Measurements from ENCODE around the gene CCL8.
"Not testable (repeated sequence)": the region's sequence is repeated elsewhere in the genome, so short reads cannot be mapped to it uniquely, and the experiment has no call there.

The CCL8 gene

DNA sequence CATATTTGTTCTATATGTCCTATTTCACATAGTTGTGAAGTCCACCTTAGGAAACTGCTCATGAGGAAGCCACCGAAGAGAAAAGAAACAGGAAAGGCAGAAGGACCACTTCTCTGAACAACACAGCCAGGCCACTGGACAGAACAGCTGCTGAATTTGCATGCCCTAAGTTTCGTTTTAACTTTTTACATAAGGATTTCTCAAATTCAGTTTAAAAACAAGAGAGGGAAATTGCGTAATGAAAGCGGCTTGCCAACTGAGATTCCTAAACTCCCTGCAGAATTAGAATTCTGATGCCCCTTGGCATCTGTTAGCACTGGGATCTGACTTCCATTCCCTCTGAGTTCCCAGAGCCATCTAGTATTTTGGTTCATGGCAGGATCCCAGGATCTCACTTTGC, 5.0 kb upstream of the CCL8 start:
- DNase-seq (ENCODE audit: low read depth in 3 of 3) = no peak

DNA sequence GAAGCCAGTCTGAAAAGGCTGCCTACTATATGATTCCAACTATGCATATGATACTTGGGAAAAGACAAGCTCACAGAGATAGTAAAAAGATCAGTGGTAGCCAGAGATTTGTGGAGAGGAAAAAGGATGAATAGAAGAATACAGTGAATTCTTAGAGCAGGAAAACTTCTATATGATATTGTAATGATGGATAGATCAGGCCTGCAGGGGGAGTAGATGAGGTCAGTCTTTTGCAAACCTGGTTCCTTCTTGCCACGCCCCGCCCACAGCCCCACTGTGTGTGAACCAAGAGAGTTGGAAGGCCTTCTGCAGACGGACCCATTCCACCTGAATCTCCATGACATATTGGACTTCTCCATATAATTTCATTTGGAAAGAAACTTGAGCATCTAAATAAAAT, 761 bp upstream of the CCL8 start:
- peak in 1 of 3 experiments; percentile 3 for DNase-seq (ENCODE audit: low read depth in 3 of 3)

DNA sequence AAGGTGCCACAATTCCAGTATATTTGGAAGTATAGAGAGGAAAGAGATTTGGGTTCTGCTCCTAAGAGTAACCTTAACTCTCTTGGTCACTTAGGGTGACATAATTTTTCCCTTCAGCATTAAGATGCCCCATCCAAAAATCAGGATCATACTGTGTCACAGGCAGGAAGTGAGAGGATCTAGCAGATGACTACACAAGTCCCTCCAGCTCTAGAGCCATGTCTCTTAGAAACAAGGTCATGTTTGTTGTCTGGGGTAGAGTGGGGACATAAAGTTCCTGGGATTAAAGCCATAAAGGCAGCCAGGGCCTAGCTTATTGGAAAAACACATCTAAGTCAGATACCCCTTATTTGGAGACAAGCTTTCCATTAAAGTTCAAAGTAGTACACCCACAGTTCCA, 2.7 kb downstream of the CCL8 start:
- DNase-seq (ENCODE audit: low read depth in 3 of 3) = no peak

DNA sequence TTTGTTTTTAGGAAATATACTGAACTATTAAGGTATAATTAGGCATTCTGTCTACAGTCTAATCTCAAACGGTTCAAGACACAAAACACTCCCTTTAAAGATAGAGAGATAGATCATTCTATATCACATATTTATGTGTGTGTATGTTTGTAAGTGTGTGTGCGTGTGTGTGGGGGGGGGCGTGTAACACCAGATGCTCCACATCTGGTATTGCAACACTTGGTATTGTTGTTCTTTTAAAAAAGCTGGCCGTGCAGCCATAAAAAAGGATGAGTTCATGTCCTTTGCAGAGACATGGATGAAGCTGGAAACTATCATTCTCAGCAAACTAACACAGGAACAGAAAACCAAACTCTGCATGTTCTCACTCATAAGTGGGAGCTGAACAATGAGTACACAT, 8.3 kb downstream of the CCL8 start:
- not testable (repeated sequence) for DNase-seq (ENCODE audit: low read depth in 3 of 3)

DNA sequence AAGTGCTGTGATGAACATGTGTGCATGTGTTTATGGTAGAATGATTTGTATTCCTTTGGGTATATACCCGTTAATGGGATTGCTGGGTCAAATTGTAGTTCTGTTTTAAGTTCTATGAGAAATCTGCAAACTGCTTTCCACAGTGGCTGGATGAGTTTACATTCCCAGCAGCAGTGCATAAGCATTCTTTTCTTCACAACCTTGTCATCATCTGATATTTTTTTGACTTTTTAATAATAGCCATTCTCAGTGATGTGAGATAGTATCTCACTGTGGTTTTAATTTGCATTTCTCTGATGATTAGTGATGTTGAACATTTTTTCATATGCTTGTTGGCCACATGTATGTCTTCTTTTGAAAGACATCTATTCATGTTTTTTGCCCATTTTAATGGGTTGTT, 18.5 kb downstream of the CCL8 start:
- DNase-seq (ENCODE audit: low read depth in 3 of 3) = no peak

DNA sequence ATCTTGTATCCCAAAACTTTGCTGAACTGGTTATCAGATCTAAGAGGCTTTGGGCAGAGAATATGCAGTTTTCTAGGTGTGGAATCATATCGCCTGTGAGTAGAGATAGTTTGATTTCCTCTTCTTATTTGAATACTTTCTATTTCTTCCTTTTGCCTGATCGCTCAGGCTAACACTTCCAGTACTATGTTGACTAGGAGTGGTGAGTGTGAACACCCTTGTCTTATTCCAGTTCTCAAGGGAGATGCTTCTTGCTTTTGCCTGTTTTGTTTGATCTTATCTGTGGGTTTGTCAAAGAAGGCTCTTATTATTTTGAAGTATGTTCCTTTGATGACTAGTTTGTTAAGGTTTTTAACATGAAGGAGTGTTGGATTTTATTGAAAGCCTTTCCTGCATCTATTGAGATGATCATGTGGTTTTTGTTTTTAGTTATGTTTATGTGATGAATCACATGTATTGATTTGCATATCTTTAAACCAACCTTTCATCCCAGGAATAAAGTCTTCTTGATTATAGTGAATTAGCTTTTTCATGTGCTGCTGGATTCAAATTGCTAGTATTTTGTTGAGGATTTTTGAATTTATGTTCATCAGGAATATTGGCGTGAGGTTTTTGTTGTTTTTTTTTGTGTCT, 20.0 kb downstream of the CCL8 start:
- no peak for DNase-seq (ENCODE audit: low read depth in 3 of 3)

DNA sequence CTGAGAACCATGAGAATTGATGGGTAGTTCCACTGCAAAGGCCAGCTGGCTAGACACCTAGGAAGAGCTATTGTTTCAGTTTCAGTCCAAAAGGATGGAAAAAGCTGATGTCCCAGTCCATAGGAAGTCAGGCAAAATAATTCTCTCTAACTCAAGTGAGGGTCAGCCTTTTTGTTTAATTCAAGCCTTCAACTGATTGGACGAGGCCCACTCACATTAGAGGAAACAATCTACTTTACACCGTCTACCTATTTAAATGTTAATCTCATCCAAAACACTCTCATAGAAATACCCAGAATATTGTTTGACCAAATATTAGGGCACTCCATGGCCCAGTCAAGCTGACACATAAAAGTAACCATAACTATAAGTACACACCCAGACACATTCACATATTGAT, 22.7 kb downstream of the CCL8 start:
- no peak for DNase-seq (ENCODE audit: low read depth in 3 of 3)

DNA sequence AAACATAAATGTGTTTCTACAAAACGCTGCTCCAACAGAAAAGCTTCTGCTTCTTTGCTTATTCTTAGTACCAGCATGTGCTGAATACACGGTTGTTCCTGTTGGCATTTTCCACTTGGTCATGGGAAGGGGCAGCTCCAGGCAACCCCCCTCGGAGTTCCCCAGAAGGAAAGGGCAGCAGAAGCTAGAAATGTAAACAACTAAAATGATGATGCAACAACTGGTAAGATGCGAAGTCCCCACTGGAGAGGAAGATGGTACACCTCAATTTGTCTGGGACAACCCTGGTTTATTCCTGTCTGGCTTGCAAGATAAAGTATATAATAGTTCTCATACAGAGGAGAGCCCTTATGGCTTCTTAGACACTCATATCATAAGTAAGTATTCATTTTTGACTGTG, 27.8 kb downstream of the CCL8 start:
- DNase-seq (ENCODE audit: low read depth in 3 of 3) = no peak

DNA sequence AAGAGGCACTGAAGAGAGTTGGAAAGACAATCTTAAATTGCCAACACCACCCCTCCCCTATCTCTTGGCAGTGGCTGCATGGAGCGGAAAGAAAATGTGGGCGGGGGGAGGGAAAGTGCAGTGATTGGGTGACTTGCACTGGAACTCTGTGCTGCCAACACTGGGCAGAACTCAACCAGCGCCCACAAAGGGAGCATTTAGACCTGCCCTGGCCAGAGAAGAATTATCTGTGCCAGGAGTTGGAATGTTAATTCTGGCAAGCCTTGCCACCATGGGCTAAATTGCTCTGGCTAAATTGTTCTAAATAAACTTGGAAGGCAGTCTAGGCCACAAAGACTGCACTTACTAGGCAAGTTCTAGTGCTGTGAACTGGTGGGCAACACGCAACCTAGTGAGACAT, 30.5 kb downstream of the CCL8 start:
- no peak for DNase-seq (ENCODE audit: low read depth in 3 of 3)

DNA sequence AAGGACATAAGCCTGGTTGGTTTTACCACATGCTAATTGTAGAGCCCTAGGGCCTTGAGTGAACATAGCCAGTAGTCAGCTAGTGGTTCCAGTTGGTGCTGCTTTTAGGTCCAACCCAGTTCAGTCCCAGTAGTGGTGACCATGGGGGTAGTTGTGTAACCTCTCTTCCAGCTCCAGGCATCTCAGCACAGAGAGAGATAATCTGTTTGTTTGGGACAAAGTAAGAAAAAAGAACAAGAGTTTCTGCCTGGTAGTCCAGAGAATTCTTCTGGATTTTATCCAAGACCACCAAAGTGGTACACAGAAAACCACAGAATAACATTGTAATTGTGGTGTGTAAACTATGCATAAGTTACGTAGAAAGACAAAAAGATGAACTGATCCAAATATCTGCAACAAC, 31.9 kb downstream of the CCL8 start:
- no peak for DNase-seq (ENCODE audit: low read depth in 3 of 3)

DNA sequence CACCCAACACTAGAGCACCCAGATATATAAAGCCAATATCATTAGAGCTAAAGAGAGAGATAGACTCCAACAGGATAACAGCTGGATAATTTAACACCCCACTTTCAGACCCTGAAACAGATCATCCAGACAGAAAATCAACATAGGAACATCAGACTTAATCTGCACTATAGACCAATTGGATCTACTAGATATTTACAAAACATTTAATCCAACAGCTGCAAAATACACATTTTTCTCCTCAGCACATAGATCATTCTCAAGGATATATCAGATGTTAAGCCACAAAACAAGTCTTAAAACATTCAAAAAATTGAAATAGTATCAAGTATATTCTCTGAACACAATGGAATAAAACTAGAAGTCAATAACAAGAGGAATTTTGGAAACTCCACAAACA, 33.0 kb downstream of the CCL8 start:
- no peak for DNase-seq (ENCODE audit: low read depth in 3 of 3)

DNA sequence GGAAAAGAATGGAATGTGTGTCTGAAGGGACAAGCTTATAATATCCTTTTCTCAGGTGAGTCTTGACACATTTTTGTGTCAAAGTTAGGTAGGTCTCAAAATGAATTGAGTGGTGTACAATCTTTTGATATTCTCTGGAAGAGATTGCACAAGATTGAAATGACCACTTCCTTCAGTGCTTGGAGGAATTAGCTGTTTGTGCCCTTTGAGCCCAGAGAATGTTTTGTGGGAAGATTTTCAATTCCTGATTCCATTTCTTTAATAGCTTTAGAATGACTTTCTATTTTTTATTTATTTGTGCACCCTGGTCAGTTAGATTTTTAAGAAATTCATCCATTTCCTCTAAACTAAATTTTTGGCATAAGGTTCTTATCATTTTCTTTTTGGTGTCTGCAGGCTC, 35.4 kb downstream of the CCL8 start:
- no peak for DNase-seq (ENCODE audit: low read depth in 3 of 3)

DNA sequence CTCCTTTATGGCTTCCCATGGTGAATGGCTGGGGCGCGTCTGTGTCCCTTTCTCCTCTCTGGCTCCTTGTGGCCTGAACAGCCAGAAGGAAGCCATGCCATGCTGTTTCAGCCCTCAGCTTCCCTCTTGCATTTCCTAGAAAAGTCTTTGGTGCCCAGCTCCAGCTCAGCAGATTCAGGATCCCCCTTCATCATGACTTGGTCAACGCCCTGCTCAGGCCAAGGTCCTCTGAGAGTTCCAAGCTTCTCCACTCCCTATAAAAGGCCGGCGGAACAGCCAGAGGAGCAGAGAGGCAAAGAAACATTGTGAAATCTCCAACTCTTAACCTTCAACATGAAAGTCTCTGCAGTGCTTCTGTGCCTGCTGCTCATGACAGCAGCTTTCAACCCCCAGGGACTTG, 37.0 kb downstream of the CCL8 start, which contains the start of gene CCL13:
TSS of gene CCL13 (plus strand) at position 287 of the 400 bp plus-strand sequence. CDS start at position 334, 47 bp downstream.
- no peak for DNase-seq (ENCODE audit: low read depth in 3 of 3)

DNA sequence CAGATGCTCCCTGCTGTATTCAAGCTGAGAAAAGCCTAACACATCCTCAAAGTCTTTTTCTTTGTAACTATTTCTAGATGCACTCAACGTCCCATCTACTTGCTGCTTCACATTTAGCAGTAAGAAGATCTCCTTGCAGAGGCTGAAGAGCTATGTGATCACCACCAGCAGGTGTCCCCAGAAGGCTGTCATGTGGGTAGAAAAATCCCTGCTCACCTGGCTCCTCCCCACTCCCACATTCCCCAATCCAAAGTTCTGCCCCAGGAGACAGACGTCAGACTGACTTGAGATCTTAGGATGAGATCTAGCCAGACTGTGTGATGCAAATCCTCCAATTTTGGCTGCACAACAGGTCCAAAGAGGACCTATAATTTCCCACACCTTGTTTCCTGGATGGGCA, 38.2 kb downstream of the CCL8 start:
- DNase-seq (ENCODE audit: low read depth in 3 of 3) = no peak

DNA sequence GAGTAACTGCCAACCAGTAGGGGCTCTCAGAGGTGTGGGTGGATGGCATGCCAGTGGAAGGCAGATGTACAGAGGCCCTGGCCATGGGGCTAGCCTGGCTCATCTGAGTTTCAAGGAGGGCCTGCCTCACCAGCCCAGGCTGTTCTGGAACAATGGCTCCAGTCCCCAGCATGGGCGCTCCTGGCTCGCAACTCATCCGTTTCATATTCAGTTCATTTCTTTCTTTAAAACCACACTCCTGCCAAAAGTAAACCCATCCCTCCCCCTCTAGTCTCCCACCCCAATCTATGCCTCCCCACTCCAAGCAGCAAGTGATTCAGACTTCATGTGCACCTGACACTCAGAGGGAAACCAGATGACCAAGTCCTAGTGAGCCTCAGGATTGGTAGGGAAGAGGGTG, 39.4 kb downstream of the CCL8 start:
- DNase-seq (ENCODE audit: low read depth in 3 of 3) = no peak

DNA sequence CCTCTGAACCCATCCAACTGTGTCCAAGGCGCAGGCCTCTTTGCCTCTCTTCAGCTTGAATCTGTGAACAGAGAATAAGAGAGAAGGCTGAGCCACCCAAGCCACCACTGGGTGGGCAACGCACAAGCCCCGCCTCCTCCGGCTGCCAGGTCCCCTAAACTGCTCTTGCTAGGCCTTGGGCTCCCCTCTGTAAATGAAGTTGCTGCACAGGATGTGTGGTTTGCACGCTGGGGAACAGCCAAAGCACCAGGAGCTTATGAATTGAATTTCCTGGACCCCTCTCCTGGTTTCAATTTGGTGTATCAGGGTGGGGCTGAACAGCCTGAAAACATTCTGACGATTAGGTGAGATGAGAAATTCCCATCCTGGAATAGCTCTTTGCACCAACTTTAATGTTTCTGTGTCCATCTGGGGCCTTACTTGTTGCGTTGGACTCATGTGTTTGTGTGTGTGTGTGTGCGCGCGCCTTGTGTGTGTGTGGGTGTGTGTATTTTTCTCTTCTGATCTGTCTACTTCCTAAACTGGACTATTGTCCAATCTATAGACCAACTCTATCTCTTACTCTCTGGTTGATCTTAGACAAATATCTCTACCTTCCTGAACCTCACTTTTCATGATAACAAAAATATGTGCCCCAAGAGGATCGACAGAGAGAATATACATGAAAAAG, 41.5 kb downstream of the CCL8 start:
- no peak for DNase-seq (ENCODE audit: low read depth in 3 of 3)

DNA sequence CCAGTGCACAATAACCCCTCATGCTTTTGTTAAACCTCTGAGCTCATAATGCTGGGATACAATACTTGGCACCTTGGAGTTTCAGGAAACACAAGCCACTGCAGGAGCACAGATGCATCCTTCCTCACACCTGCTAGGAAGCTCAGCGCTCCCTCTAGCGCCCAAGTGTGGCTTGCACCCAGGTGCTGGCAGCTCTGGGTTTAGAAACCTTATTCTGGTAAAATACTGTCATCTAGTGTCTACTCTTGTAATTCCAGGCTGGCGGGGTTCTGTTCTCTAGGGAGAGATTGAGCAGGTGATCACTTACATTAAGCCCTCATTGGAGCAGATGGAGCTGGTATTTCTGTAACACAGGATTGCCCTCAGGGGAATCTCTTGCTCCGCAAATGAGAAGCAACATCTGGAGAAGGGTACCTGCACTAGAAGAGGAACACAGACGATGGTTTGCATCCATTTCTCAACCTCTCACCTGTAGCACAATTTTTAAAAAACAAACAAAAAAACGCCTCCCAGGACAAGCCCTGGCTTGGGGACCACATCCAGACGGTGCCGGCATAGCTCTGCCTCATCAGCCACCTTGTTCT, 42.3 kb downstream of the CCL8 start:
- DNase-seq (ENCODE audit: low read depth in 3 of 3) = peak; percentile 28 to 77 (median 43)

DNA sequence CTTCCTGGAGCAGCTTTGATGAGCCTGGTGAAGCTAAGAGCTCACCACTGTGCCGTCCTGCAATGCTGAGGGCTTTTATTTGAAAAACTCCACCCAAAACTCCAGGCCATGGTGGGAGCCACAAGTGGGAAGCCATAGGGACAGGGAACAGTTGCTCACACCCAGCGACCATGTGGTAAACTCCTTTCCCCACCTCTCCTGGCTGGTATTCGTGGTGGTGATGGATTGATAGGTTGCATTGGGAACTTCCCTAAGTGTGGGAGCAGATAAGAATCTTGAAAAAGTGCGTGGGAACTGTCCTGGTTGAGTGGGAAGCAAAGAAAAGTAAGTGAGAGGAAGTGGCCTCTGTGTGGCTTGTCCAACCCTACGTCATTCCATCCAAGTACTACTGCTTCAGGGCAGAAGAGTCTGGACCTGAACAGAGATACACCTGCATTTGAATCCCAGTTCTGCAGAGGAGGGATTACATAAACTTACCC, 44.0 kb downstream of the CCL8 start, which contains the start of gene CCL1:
TSS of gene CCL1 (minus strand) at position 51 of the 479 bp plus-strand sequence. CDS start 72 bp downstream, outside the sequence.
- DNase-seq (ENCODE audit: low read depth in 3 of 3) = no peak

DNA sequence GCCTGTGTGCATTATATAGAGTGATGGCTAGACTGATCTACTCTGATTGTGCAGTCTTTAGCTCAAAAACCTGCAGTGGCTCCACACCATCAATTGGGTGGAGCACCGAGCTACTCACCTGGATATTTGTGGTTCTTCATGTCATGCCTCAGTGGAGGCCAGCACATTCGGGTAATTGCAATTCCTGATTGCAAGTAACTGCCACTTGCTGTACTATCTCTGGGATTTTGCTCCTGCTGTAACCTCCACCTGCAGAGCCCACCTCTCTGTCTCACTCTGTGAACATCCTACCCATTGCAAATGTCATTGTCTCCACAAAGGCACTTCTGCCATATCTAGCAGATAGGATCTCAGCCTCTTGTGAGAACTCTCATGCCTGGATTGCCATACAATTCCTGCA, 45.5 kb downstream of the CCL8 start:
- DNase-seq (ENCODE audit: low read depth in 3 of 3) = no peak

DNA sequence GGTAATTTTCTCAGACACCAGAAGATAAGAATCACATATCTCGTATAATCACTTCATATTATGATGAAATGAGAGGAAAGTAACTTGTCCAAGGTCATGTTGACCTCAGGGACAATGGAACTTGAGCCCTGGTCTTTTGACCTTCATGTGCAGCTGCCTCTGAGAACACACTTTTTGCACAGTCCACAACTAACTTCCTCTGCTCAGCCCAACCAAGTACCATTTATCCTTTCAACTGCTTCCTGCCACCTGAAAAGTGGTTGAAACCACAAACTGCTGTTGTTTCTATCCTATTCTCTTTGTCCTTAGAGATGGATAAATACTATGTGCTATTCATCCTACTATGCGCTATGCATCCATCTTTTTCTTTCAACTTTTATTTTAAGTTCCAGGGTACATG, 46.1 kb downstream of the CCL8 start:
- DNase-seq (ENCODE audit: low read depth in 3 of 3) = no peak

DNA sequence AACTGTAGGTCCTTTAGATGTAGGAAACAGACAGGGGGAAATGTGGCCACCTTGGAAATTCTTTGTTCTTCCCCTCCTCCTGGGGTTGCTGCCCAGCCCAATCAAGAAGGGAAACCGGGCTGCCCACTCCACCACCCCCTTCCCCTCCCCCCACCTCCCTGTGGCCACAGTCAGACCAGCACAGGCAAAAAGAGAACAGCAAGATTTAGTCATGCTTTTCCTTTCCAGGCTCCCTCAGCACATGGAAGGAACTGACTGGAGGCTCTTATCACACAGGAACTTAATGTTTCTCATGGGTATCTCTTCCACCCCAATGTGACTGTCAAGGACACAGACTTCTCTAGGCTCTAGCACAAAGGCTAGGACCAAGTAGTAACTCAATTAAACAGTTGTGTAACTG, 46.8 kb downstream of the CCL8 start:
- DNase-seq (ENCODE audit: low read depth in 3 of 3) = no peak

DNA sequence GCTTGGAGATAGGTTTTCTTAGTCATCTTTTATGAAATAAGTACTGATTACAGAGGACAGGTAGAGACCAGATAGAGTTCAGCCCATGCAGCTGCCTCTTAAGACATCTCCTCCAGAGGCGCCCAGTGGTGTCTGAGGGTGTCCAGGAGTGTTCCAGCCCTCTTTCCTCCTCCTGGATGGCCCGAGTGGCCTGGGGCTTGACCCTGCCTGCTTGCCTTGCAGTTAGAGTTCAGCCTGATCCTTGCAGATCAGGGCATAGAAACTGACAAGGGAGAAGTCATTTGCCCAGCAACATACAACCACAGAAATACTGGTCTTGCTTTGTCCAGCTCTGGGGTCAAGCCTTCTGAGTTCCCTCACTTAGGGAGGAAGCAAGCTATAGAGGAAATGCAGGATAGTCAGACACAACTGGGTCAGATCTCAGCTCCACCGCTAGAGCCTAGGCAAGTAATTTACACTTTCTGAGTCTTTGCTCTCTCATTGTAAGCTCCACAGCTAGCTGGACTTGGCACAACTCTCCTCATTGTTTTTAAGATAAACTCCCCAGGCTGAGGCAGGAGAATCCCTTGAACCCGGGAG, 47.4 kb downstream of the CCL8 start:
- DNase-seq (ENCODE audit: low read depth in 3 of 3) = no peak
